Measurements from ENCODE around the gene CCER1. TPM values are rescaled to one million over a fixed set of nuclear protein-coding genes. Genes with fewer than 3 reads are reported as not detected.

CCER1 gene
- total RNA-seq, 4 donors from 2014 or later: not detected

DNA sequence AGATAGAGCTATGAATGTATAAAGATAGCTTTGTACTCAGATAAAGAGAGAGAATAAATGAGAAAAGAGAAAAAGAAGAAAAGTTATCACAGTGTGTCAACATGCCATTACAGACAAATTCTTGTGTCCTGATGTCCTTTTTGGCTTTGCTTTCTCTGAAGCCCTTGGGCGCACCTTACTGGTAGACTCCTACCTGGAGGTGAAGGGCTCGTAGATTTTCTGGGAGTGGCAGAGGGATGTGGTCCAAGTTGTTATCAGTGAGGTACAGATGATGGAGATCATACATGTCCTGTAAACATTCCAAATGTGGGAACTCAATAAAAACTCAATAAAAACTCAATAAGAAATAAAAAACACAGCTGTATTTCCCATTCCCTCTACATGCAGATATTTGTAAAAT is 14.9 kb upstream of the CCER1 start:
- H3K27ac ChIP-seq: no peak overlapping the region
- no peaks in the 10 kb centered on the region for H3K4me1 ChIP-seq
- no peaks in the 10 kb centered on the region for H3K9me3 ChIP-seq
- H3K36me3 ChIP-seq: no peaks in the 10 kb centered on the region
- no peaks in the 10 kb centered on the region for H3K27me3 ChIP-seq
- no peak overlapping the region for H3K4me3 ChIP-seq
- TF ChIP-seq, protein P1, sequence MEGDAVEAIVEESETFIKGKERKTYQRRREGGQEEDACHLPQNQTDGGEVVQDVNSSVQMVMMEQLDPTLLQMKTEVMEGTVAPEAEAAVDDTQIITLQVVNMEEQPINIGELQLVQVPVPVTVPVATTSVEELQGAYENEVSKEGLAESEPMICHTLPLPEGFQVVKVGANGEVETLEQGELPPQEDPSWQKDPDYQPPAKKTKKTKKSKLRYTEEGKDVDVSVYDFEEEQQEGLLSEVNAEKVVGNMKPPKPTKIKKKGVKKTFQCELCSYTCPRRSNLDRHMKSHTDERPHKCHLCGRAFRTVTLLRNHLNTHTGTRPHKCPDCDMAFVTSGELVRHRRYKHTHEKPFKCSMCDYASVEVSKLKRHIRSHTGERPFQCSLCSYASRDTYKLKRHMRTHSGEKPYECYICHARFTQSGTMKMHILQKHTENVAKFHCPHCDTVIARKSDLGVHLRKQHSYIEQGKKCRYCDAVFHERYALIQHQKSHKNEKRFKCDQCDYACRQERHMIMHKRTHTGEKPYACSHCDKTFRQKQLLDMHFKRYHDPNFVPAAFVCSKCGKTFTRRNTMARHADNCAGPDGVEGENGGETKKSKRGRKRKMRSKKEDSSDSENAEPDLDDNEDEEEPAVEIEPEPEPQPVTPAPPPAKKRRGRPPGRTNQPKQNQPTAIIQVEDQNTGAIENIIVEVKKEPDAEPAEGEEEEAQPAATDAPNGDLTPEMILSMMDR (IDR thresholded peaks at IDR 0.05): no peak
- no peak for TF ChIP-seq POLR2A (IDR thresholded peaks at IDR 0.05)
- DNase-seq: no peak

DNA sequence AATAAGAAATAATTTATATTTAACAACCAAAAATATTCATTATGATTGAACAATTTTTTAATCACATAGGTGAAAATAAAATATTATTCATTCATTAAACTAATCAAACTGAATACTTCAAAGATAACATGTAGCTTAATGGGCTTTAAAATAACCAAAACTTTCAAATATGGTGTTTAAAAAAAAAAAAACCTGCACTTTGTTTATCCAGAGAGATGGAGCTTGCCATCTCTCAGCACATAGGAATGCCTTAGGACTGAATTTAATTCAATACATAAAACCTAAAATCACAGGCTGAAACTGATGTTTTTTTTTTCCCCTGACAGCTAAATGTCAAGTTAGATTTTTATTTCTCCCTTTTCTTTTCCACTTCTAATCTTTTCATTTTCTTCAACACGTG is 14.4 kb upstream of the CCER1 start:
- Histone ChIP-seq H3K4me3 (no peak overlapping the region), H3K4me1 (no peaks in the 10 kb centered on the region), H3K9me3 (no peaks in the 10 kb centered on the region), H3K27me3 (no peaks in the 10 kb centered on the region), H3K27ac (no peak overlapping the region), H3K36me3 (no peaks in the 10 kb centered on the region)
- DNase-seq: no peak
- TF ChIP-seq, protein P1 (IDR thresholded peaks at IDR 0.05): no peak
- TF ChIP-seq POLR2A (IDR thresholded peaks at IDR 0.05): no peak

DNA sequence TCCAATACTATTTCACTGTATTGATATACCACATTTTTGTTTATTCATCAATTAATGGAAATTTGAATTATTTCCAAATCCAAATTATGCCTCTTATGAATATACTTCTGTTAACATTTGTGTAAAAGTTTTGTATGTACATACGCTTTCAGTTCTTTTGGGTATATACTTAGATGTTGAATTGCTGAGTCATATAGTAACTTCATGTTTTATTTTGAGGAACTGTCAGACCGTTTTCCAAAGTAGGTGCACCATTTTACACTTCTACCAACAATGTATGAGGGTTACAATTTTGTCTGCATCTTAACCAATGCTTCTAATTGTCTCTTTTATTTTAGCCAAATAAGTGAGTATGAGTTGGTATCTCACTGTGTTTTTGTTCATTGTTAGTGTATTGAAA is 10.2 kb upstream of the CCER1 start:
- Histone ChIP-seq H3K36me3 (no peaks in the 10 kb centered on the region), H3K27me3 (no peaks in the 10 kb centered on the region), H3K4me1 (no peaks in the 10 kb centered on the region), H3K9me3 (no peaks in the 10 kb centered on the region), H3K4me3 (no peak overlapping the region), H3K27ac (no peak overlapping the region)
- DNase-seq: no peak
- no peak for TF ChIP-seq POLR2A (IDR thresholded peaks at IDR 0.05)
- TF ChIP-seq, protein P1 (IDR thresholded peaks at IDR 0.05): no peak

GRCh38 chr12:90964616-90965015 is 9.6 kb upstream of the CCER1 start:
- Histone ChIP-seq H3K27ac (no peak overlapping the region), H3K27me3 (no peaks in the 10 kb centered on the region), H3K36me3 (no peaks in the 10 kb centered on the region), H3K9me3 (no peaks in the 10 kb centered on the region), H3K4me3 (no peak overlapping the region), H3K4me1 (no peaks in the 10 kb centered on the region)
- no peak for TF ChIP-seq POLR2A (IDR thresholded peaks at IDR 0.05)
- TF ChIP-seq, protein P1 (IDR thresholded peaks at IDR 0.05): no peak
- DNase-seq: no peak

- no peaks in the 10 kb centered on the region for H3K9me3 ChIP-seq
- no peaks in the 10 kb centered on the region for H3K27me3 ChIP-seq
- DNase-seq: no peak
- no peak overlapping the region for H3K27ac ChIP-seq
- H3K4me1 ChIP-seq: no peaks in the 10 kb centered on the region
- no peak overlapping the region for H3K4me3 ChIP-seq
- TF ChIP-seq, protein P1 (IDR thresholded peaks at IDR 0.05): no peak
- no peak for TF ChIP-seq POLR2A (IDR thresholded peaks at IDR 0.05)
- H3K36me3 ChIP-seq: no peaks in the 10 kb centered on the region
Measured at GRCh38 chr12:90963946-90964345, 9.0 kb upstream of the CCER1 start.

DNA sequence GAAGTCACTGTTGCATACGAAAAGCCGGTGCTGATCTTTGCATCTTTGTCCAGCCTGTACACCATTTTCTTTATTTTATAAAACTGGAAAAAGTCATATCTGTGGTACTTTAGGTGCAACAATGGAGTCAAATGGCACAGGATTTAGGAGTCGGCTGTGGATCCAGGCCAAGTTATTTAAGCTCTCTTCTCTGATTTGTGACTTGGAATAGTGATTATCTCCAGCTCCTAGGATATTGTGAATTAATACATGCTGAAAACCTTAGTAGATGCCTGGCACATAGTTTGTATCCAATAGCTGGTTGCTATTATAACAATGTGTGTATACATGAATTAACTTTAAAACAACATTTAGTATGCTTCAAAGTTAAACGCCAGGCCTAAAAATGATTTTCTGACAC is 6.2 kb upstream of the CCER1 start:
- no peaks in the 10 kb centered on the region for H3K9me3 ChIP-seq
- TF ChIP-seq, protein P1 (IDR thresholded peaks at IDR 0.05): no peak
- TF ChIP-seq POLR2A (IDR thresholded peaks at IDR 0.05): no peak
- no peak for DNase-seq
- no peaks in the 10 kb centered on the region for H3K27me3 ChIP-seq
- H3K27ac ChIP-seq: no peak overlapping the region
- H3K36me3 ChIP-seq: no peaks in the 10 kb centered on the region
- H3K4me1 ChIP-seq: no peaks in the 10 kb centered on the region
- no peak overlapping the region for H3K4me3 ChIP-seq

All from Peyer's patch (tissue), 4 donors.